Common myeloid progenitor, CD34-positive (primary cell): ENCODE data around the gene ACTL7A.

Source experiments
- CTCF ChIA-PET: fragments of 350-600 bp; sonication (Branson Sonifier 250); formaldehyde crosslinking; loops from one replicate; lab custom pipeline; 2021; ENCODE audit warnings: antibody characterized with exemption; lab: Charles Lee
- POLR2A ChIA-PET: fragments of 350-600 bp; sonication (Branson Sonifier 250); formaldehyde crosslinking; loops from one replicate; lab custom pipeline; 2021; ENCODE audit warnings: antibody characterized with exemption; lab: Charles Lee
- DNase-seq, 3 donors: peaks; one replicate each; pipeline versions ENCODE4 v3.0.0 to v3.0.0-alpha.2; 2013
- H3K27ac ChIP-seq, 2 experiments: 1 replicate in 1 of 2; 2 replicates in 1 of 2; pipeline ENCODE4 v1.7.0; 2013; ENCODE audit warnings: inconsistent platforms in 2 of 2, low read length in 2 of 2, mild to moderate bottlenecking in 2 of 2, low read depth in 1 of 2, moderate library complexity in 1 of 2; ENCODE audit not compliant: severe bottlenecking in 2 of 2, insufficient read depth in 1 of 2, poor library complexity in 1 of 2
- H3K27me3 ChIP-seq, 5 experiments: replicated peaks in 2 of 5; 1 replicate in 3 of 5; 2 replicates in 2 of 5; pipeline versions ENCODE4 v1.6.1 to v1.7.0; 2013; ENCODE audit warnings: low read length in 4 of 5, mild to moderate bottlenecking in 2 of 5, moderate library complexity in 2 of 5, inconsistent platforms in 1 of 5; ENCODE audit not compliant: insufficient read depth in 5 of 5, control insufficient read depth in 4 of 5
- H3K36me3 ChIP-seq, 4 experiments: 1 replicate in 2 of 4; 2 replicates in 2 of 4; pipeline versions ENCODE4 v1.6.1 to v1.7.0; 2013; ENCODE audit warnings: low read length in 3 of 4, control low read depth in 1 of 4, mild to moderate bottlenecking in 1 of 4; ENCODE audit not compliant: control insufficient read depth in 4 of 4, insufficient read depth in 4 of 4
- H3K4me1 ChIP-seq, 4 experiments: 1 replicate in 3 of 4; 2 replicates in 1 of 4; pipeline versions ENCODE4 v1.6.1 to v1.7.1; 2013; ENCODE audit warnings: low read length in 3 of 4, mild to moderate bottlenecking in 3 of 4, control low read depth in 1 of 4, inconsistent platforms in 1 of 4, moderate library complexity in 1 of 4; ENCODE audit not compliant: control insufficient read depth in 4 of 4, insufficient read depth in 4 of 4; ENCODE audit errors: control extremely low read depth in 1 of 4
- H3K4me3 ChIP-seq, 7 experiments: 1 replicate in 4 of 7; 2 replicates in 3 of 7; pipeline versions ENCODE4 v1.5.1 to v1.7.0; 2013; ENCODE audit warnings: mild to moderate bottlenecking in 7 of 7, low read length in 6 of 7, moderate library complexity in 6 of 7, inconsistent platforms in 2 of 7, low read depth in 2 of 7, control low read depth in 1 of 7; ENCODE audit not compliant: insufficient read depth in 4 of 7, control insufficient read depth in 1 of 7; ENCODE audit errors: extremely low read depth in 1 of 7
- H3K9me3 ChIP-seq, 5 experiments: 1 replicate in 4 of 5; 2 replicates in 1 of 5; pipeline versions ENCODE4 v1.6.1 to v1.7.1; 2013; ENCODE audit warnings: low read length in 4 of 5, mild to moderate bottlenecking in 2 of 5, inconsistent platforms in 1 of 5, low read depth in 1 of 5, moderate library complexity in 1 of 5; ENCODE audit not compliant: control insufficient read depth in 4 of 5, insufficient read depth in 2 of 5; ENCODE audit errors: control extremely low read depth in 1 of 5
- WGBS: methylation state at CpG from one replicate; pipeline ENCODE4 v1.1.5; 2013; ENCODE audit not compliant: insufficient coverage; 5-methylcytosine and 5-hydroxymethylcytosine counted together

The ACTL7A gene

DNA sequence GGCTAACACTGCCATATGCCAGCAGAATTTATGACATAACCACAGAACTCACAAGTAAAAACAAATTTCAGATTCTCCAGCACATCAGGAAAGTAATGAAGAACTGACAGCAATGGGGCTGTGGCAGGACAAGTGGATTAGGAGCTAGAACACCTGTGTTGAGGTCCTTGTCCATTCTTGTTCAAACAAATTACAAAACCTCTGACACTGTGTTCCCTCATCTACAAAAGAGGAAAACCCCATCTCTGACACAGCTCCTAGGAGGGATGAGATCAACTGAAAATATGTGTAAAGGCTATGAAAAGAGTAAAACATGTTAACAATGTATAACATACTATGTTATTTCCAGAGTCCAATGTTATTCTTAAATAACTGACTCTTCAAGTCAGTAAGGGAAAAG is 48.3 kb downstream of the ACTL7A start:
- ChIA-PET CTCF (interaction anchor here (1.5 kb wide), 1 partner anchor 12 kb away, joined by 3 read pairs; no protein-coding TSS in a partner anchor), POLR2A (no interaction called here)
- Histone ChIP-seq H3K27ac (no peak overlapping the region), H3K4me1 (no peaks in the 10 kb centered on the region), H3K9me3 (no peaks in the 10 kb centered on the region), H3K27me3 (no peaks in the 10 kb centered on the region), H3K36me3 (peaks cover 18 to 80% (median 60%) of the 10 kb centered on the region in 4 experiments), H3K4me3 (no peak overlapping the region)
- no peak for DNase-seq

DNA sequence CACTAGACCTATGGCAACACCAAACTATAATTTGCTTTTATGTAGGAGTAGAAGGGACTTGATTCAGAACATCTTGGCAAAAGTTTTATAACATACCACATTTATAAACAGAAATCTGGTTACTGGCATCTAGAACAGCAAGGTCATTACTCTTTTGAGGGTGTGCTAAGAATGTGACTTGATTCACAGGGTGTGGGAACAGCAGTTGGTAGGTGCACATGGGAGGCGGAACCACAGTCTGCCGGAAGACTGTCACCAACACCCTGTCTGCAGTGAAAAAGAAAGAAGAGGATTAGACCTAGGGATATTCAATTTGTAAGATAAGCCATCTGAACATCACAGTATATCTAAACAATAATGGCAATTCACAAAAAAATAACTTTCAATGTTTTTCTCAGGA is 48.8 kb downstream of the ACTL7A start:
- no peak overlapping the region for H3K27ac ChIP-seq
- ChIA-PET POLR2A (no interaction called here), CTCF (no interaction called here)
- peaks cover 19 to 78% (median 61%) of the 10 kb centered on the region in 4 experiments for H3K36me3 ChIP-seq
- no peak overlapping the region for H3K4me3 ChIP-seq
- no peaks in the 10 kb centered on the region for H3K4me1 ChIP-seq
- H3K27me3 ChIP-seq, result no peaks in the 10 kb centered on the region
- no peak for DNase-seq
- no peaks in the 10 kb centered on the region for H3K9me3 ChIP-seq
- no CpG with 5 or more reads among the region's 2 CpGs for WGBS

DNA sequence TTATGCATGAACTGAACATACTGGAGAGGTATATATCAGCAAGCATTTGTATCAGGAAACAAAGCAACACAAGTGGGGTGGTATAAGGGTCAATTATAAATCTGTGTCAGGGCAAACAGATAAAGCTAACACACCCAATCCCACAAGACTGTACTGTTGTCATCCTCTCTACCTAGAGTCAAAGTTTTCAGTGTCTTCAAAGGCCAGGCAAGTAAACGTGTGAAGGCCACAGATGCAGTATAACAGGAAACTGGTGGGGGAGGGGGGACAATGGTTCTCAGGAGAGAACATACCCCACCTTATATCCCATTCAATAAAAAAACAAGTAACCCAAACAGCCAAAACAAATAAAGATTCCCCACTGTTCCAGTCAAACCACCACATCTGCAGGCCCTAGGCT is 49.8 kb downstream of the ACTL7A start:
- Histone ChIP-seq H3K27ac (no peak overlapping the region), H3K27me3 (no peaks in the 10 kb centered on the region), H3K4me3 (no peak overlapping the region), H3K4me1 (no peaks in the 10 kb centered on the region), H3K36me3 (peaks cover 21 to 78% (median 58%) of the 10 kb centered on the region in 4 experiments), H3K9me3 (no peaks in the 10 kb centered on the region)
- POLR2A ChIA-PET, result no interaction called here
- DNase-seq, result no peak
- CTCF ChIA-PET, result no interaction called here
- no CpG with 5 or more reads among the region's 1 CpG for WGBS
